Cardiac muscle cell (in vitro differentiated cells and primary cell): ENCODE measurements around the gene ESCO1. TPM values are rescaled to one million over a fixed set of nuclear protein-coding genes. Genes with fewer than 3 reads are reported as not detected.

ENCODE experiments used
- DNase-seq, 2 donors: peaks; one replicate each; pipeline versions ENCODE4 v3.0.0 to v3.0.0-alpha.2; 2010 to 2017; ENCODE audit warnings: low read depth in 1 of 2, low spot score in 1 of 2
- H3K27ac ChIP-seq: fragments of 200-600 bp; sonication (generic); 2 replicates; pipeline ENCODE4 v1.5.1; 2016
- H3K27me3 ChIP-seq: fragments of 200-600 bp; sonication (generic); 2 replicates; pipeline ENCODE4 v1.6.0; 2016; ENCODE audit warnings: control low read depth
- H3K36me3 ChIP-seq: fragments of 200-600 bp; sonication (generic); 2 replicates; pipeline ENCODE4 v1.5.1; 2016; ENCODE audit warnings: control low read depth
- H3K4me1 ChIP-seq: fragments of 200-600 bp; sonication (generic); 2 replicates; pipeline ENCODE4 v1.8.1; 2017; ENCODE audit warnings: low read depth, mild to moderate bottlenecking, mixed run types
- H3K4me3 ChIP-seq: fragments of 200-600 bp; sonication (generic); 2 replicates; pipeline ENCODE4 v1.5.1; 2016; ENCODE audit warnings: mild to moderate bottlenecking
- H3K9me3 ChIP-seq: fragments of 200-600 bp; sonication (generic); 2 replicates; pipeline ENCODE4 v1.5.1; 2017; ENCODE audit warnings: low read depth, mild to moderate bottlenecking, control low read depth
- polyA plus RNA-seq: library from polyadenylated mRNA; unstranded; fragments of >200 nt; fragmentation: Nextera tagmentation; extraction: Ambion mirVana; gene quantifications from 2 replicates; pipeline ENCODE4 v1.2.1, GENCODE V29; 2016
- total RNA-seq: library from RNA; depleted of rRNA; stranded (reverse); fragments of >200 nt; gene quantifications from 2 replicates; pipeline ENCODE4 v1.2.3, GENCODE V29; 2016
- TF ChIP-seq, protein P1 (sequence below): IDR thresholded peaks from 2 replicates; pipeline ENCODE4 v1.5.1; 2012; ENCODE audit warnings: low read depth, mild to moderate bottlenecking, low read length

The ESCO1 gene
- total and polyA plus RNA-seq, 2 experiments from 2014 or later, result 12.2 to 18.3 TPM

DNA sequence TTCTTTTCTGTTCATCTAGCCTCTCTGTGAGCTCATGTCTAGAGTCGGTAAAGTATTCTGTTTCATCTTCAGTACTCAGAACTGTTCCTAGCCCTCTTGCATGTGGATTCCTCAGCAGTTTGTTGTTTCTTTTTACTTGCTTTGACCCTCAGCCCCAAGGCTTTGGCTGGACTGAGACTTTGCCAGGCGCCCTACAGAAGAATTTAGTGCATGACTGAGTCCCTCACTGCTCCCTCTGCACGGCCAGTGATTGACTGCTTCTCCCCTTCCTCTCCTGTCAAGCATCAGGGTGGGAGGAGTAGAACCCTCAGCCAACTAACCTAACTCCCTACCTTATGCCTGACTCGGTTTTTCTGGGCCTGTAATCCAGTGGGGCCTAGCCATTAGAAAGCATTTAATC is 109.8 kb downstream of the ESCO1 start:
- TF ChIP-seq, protein P1, sequence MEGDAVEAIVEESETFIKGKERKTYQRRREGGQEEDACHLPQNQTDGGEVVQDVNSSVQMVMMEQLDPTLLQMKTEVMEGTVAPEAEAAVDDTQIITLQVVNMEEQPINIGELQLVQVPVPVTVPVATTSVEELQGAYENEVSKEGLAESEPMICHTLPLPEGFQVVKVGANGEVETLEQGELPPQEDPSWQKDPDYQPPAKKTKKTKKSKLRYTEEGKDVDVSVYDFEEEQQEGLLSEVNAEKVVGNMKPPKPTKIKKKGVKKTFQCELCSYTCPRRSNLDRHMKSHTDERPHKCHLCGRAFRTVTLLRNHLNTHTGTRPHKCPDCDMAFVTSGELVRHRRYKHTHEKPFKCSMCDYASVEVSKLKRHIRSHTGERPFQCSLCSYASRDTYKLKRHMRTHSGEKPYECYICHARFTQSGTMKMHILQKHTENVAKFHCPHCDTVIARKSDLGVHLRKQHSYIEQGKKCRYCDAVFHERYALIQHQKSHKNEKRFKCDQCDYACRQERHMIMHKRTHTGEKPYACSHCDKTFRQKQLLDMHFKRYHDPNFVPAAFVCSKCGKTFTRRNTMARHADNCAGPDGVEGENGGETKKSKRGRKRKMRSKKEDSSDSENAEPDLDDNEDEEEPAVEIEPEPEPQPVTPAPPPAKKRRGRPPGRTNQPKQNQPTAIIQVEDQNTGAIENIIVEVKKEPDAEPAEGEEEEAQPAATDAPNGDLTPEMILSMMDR, result no peak
- no peak overlapping the region for H3K4me3 ChIP-seq
- H3K9me3 ChIP-seq, result no peaks in the 10 kb centered on the region
- no peaks in the 10 kb centered on the region for H3K36me3 ChIP-seq
- H3K27ac ChIP-seq, result no peak overlapping the region
- no peaks in the 10 kb centered on the region for H3K27me3 ChIP-seq
- DNase-seq, result no peak
- no peaks in the 10 kb centered on the region for H3K4me1 ChIP-seq

DNA sequence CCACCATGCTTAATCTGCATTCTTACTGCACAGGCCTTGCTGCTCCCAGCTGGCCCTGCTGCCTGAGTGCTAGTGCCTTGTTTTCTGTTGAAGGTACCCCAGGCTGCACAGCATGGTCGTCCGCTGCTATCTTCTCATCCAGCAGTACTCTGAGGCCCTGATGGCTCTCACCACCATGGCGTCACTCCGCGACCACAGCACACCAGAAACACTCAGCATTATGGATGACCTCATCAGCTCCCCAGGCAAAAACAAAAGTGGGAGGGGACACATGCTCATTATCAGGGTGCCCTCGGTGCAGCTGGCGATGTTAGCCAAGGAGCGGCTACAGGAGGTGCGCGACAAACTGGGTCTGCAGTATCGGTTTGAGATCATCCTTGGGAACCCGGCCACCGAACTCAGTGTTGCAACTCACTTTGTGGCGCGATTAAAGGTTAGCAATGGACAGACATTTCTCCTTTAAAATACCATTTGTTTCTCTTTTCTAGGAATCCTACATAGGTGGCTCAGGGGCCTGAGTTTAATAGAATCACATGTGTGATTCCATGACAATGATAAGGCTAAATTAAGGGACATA is 110.5 kb downstream of the ESCO1 start:
- TF ChIP-seq, protein P1, result no peak
- H3K27me3 ChIP-seq, result no peaks in the 10 kb centered on the region
- no peaks in the 10 kb centered on the region for H3K9me3 ChIP-seq
- H3K4me1 ChIP-seq, result peaks cover 5% of the 10 kb centered on the region
- no peak for DNase-seq
- H3K27ac ChIP-seq, result no peak overlapping the region
- H3K4me3 ChIP-seq, result no peak overlapping the region
- no peaks in the 10 kb centered on the region for H3K36me3 ChIP-seq

DNA sequence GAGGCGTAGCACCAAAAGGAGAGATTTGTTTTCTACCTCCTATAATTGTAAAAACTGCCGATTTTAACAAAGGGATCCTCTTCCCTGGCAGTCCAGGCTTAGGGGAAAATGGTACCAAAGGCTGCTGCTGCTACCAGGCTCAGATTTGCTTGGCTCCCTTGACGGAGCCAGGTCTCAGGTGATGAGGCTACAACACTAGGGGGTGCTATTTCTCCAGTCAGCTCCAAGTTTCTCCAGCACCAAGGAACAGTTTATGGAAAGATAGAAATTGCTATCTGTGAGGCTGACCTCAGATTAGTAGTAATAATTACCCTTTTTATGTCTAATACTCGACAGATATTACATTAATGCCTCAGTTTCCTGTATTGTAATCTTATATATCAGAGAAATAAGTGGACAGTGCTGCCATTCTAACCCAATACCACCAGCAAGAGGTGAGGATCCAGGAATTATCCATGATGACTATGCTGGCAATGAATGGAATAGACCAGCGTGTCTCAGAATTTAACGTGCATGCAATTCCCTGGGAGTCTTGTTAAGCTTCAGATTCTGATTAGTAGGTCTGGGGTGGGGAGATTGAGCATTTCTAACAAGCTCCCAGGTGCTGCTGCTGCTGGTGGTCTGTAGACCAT is 111.3 kb downstream of the ESCO1 start:
- H3K4me3 ChIP-seq, result no peak overlapping the region
- TF ChIP-seq, protein P1, result peak; percentile 82
- no peaks in the 10 kb centered on the region for H3K9me3 ChIP-seq
- peaks cover 9% of the 10 kb centered on the region for H3K4me1 ChIP-seq
- DNase-seq, result peak; percentile 77 to 81
- no peaks in the 10 kb centered on the region for H3K27me3 ChIP-seq
- no peaks in the 10 kb centered on the region for H3K36me3 ChIP-seq
- H3K27ac ChIP-seq, result no peak overlapping the region

DNA sequence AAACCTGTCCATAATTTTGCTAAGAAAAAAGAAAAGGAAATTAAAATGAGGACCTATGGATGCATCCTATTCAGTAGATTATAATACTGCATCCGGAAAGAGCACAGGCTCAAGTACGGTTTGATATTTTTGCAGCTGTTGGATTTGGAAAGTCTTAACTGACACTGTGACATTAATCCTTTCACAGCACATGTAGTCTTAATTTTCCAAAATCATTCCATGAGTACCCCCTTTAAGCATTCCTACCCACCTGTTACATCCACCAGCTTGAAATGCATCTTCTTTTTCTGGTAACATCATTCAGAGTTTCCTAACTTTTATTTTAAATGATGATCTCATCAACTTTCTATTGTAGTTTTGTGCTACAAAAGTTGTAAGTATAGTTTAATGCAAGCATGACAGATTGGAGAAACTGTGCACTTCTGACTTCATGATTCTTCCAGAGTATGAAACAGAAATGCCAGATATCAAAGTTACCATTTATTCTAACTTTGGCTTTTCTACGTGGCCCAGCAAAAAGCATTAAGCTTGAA is 113.5 kb downstream of the ESCO1 start:
- no peaks in the 10 kb centered on the region for H3K9me3 ChIP-seq
- H3K4me1 ChIP-seq, result peaks cover 9% of the 10 kb centered on the region
- TF ChIP-seq, protein P1, result no peak
- no peaks in the 10 kb centered on the region for H3K36me3 ChIP-seq
- H3K4me3 ChIP-seq, result no peak overlapping the region
- H3K27me3 ChIP-seq, result no peaks in the 10 kb centered on the region
- H3K27ac ChIP-seq, result no peak overlapping the region
- DNase-seq, result no peak

DNA sequence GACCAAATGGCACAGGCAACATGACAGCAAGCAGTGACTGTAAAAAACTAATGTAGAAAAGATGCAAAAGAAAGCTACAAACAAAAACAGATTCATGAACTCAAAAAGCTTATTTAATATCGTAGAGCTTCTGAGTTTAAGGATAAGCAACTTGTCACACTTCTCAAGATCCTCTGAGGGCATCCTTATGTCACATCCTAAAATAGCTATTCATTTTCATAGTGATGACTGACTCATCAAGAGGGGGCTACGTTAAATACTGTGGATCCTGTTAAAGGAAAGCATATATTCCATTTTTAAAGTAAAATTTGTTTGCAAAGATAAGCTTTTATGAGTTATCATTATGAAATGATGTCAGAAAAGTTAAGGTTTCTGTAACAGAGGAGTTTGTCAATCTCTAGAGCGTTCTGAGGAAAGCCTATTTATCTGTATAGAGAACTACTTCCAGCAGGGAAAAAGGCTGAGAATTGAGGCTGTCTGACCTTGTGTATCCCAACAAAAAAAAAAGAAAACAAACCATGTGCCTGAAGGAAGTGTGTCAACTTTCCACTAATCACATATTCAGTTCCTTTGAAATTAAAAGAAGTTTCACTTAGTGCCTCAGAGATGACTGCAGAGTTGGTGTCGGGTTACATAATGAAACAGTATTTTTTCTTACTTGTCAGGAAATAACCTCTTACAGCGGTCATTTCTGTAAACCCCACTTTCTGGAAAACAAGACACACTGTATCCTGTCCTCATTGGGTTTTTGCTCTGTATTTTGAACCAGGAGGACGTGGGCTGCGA is 115.5 kb downstream of the ESCO1 start:
- H3K4me3 ChIP-seq, result no peak overlapping the region
- peak in 1 of 2 donors; percentile 22 for DNase-seq
- no peaks in the 10 kb centered on the region for H3K36me3 ChIP-seq
- no peaks in the 10 kb centered on the region for H3K9me3 ChIP-seq
- H3K27ac ChIP-seq, result no peak overlapping the region
- H3K4me1 ChIP-seq, result peaks cover 13% of the 10 kb centered on the region
- TF ChIP-seq, protein P1, result no peak
- no peaks in the 10 kb centered on the region for H3K27me3 ChIP-seq
